Measurements from ENCODE around the gene COL4A3.

GRCh38 chr2:227164763-227165291 is 403 bp downstream of the COL4A3 start:
- TF ChIP-seq EZH2phosphoT487 (IDR thresholded peaks at IDR 0.05; ENCODE audit: insufficient read depth, low read depth) = no peak
- no peak for TF ChIP-seq EZH2 (IDR thresholded peaks at IDR 0.05; ENCODE audit: insufficient read depth, poor library complexity, severe bottlenecking)
